HL-60 (cell line): Measurements from ENCODE around the gene ARHGAP45.

Experiments used
- CTCF ChIP-seq: IDR thresholded peaks from one replicate; pipeline ENCODE4 v1.5.1; 2011; ENCODE audit warnings: low read length, control low read depth, inconsistent platforms; ENCODE audit not compliant: insufficient read depth
- GABPA ChIP-seq: IDR thresholded peaks from 2 replicates; pipeline ENCODE4 v1.6.1; 2012; ENCODE audit warnings: low read depth
- POLR2AphosphoS5 ChIP-seq: IDR thresholded peaks from 2 replicates; pipeline ENCODE4 v1.6.1; 2012; ENCODE audit warnings: low read depth

GRCh38 chr19:1121395-1121794 lies 54.4 kb downstream of the ARHGAP45 start:
- TF ChIP-seq CTCF (no peak), POLR2AphosphoS5 (no peak), GABPA (no peak)
